GM21529 (cell line): ENCODE measurements around the gene ZNF346.
"Not testable (repeated sequence)": the region's sequence is repeated elsewhere in the genome, so short reads cannot be mapped to it uniquely, and the experiment has no call there.

ENCODE experiments used
- ATAC-seq: cut with Tn5 transposase; IDR thresholded peaks from one replicate; pipeline ENCODE4 v1.9.1; 2021; ENCODE audit not compliant: unreplicated experiment

ZNF346 gene

DNA sequence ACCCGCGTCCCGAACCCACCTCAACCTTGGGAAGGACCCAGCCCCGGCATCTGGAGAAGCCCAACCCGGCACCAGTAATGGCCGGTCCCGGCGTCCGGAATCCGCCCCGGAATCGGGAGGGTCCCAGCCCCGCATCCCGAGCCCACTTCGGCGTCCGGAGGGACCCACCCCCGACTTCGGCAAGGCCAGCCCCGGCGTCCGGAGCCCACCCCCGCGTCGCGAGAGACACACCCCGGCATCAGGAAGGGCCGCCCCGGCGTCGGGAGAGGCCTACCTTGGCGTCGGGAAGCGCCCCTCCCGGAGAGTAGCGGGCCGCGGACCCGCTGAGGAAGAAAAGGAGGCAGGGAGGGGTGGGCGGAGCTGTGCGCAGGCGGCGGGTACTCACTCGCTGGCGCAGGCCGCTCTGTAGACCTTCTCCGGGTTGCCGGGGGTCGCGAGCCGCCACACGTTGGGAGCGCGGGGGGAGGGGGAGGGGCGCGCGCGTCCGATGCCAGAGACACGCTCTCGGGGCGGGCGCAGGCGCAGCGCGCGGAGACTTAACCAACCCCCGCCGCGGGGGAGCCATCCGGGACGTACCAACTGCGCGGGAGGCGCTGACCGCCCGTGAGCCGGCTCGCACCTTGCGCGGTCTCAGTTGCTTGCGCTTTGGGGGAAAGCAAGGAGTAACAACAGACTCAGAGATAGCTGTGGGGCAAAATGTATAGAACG lies 16.1 kb upstream of the ZNF346 start, which contains the start of gene UIMC1:
TSS of gene UIMC1 (minus strand) at position 515 of the 708 bp plus-strand sequence. CDS start 24,164 bp downstream, outside the sequence.
- ATAC-seq: peak; percentile 78

GRCh38 chr5:177008716-177009115 lies 13.8 kb upstream of the ZNF346 start:
- ATAC-seq: no peak

- no peak for ATAC-seq
Observed at GRCh38 chr5:177010153-177010552, 12.3 kb upstream of the ZNF346 start.

- no peak for ATAC-seq
Observed at GRCh38 chr5:177015156-177015555, 7.3 kb upstream of the ZNF346 start.

- no peak for ATAC-seq
Observed at GRCh38 chr5:177018341-177018740, 4.2 kb upstream of the ZNF346 start.

- no peak for ATAC-seq
Observed at GRCh38 chr5:177020033-177020432, 2.5 kb upstream of the ZNF346 start.

DNA sequence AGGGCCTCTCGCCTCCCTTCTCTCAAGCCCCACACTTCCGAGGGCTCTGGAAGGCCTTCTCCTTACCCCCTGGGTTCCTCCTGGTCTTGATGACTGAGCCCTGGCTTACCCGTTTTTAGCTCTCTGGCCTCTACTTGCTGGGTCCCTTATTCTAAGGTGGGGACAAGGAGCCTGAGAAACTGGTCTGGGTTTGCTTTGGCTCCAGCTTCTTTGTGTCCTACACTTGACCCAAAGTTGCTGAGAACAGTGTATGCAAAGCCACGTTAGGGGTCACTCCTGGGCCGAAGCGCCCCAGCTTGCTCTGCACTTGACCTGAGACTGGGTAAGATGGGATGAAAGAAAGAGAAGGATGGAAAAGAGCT lies 788 bp downstream of the ZNF346 start:
- peak; percentile 6 for ATAC-seq

GRCh38 chr5:177024559-177024958 lies 2.1 kb downstream of the ZNF346 start:
- ATAC-seq: no peak

DNA sequence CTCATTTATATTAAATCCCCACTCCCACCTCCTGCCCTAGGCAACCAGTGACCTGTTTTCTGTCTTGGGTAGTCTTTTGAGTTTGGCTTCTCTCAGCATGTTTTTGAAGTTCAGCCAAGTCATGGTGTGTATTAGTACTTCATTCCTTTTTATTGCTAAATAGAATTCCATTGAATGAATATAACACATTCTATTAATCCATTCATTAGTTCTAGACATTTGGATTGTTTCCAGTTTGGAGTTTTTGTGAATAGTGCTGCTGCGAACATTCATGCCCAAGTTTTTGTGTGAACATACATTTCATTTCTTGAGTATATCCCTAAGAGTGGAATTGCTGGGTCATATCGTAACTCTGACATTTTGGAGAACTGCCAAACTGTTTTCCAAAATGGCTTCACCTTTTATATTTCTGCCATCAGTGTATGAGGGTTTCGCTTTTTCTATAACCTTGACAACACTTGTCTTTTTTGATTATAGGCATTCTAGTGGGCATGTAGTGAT lies 2.7 kb downstream of the ZNF346 start:
- no peak for ATAC-seq

GRCh38 chr5:177027665-177028064 lies 5.2 kb downstream of the ZNF346 start:
- ATAC-seq: no peak

GRCh38 chr5:177029498-177029897 lies 7.0 kb downstream of the ZNF346 start:
- no peak for ATAC-seq

GRCh38 chr5:177035976-177036375 lies 13.5 kb downstream of the ZNF346 start:
- no peak for ATAC-seq

DNA sequence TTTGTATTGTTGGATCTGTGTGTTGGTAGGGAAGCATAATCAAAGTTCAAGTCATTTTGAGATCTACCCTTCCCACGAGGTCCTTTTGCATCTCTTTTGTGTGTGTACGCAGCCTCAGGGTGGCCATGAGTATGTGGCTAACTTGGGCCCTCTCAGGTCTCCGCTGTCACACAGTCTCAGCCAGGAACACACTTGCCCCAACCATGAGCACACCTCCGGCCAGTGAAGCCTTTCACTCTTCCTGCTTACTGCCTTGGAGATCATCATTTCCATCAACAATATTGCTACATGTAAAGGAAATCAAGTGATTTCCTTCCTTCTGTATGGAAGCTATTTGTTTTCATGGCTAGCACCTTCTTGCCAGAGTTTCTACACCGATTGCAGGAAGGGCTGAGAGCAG lies 13.9 kb downstream of the ZNF346 start:
- no peak for ATAC-seq

GRCh38 chr5:177036921-177037320 lies 14.4 kb downstream of the ZNF346 start:
- ATAC-seq: no peak

DNA sequence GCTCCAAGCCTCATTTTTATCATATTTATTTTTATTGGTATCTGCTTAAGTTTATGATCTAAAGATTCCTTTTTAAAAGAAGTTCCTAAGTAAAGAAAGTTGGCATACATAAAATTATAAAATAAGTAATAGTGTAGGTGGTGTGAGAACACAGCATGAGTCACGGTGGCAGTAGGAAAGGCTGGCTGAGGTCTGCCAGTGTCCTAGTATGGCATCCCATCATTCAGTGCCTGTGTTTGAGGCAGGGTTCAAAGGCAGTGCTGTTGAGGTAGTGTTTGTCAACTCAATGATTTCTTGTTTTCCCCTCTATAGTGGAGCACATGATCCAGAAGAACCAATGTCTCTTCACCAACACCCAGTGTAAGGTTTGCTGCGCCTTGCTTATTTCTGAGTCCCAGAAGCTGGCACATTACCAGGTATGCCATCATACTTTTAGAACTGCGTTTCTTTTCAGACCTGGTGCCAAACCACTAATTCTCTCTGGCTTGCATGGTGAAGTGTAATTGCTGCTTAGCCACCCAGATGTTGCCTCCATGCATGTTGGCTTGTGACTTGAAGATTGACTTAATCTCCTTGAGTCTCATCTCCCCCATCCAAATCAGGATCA lies 18.4 kb downstream of the ZNF346 start:
- no peak for ATAC-seq

- ATAC-seq: no peak
Observed at GRCh38 chr5:177041936-177042335, 19.4 kb downstream of the ZNF346 start.

- no peak for ATAC-seq
Observed at GRCh38 chr5:177043114-177043513, 20.6 kb downstream of the ZNF346 start.

GRCh38 chr5:177043958-177044357 lies 21.5 kb downstream of the ZNF346 start:
- ATAC-seq: no peak

- ATAC-seq: no peak
Observed at GRCh38 chr5:177044641-177045040, 22.1 kb downstream of the ZNF346 start.

DNA sequence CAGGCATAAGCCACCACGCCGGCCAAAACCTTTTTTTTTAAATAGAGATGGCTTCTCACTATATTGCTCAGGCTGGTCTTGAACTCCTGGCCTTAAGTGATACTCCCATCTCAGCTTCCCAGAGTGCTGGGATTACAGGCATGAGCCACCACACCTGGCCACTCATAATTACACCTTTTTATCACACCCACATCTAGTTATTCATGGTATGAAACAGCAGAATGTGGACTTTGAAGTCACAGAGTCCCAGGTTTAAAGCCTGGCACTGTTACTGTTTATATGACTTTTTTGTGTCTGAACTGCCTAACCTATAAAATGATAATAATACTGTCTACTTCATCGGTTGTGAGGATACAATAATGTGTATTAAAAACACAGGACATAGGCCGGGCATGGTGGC lies 23.1 kb downstream of the ZNF346 start:
- no peak for ATAC-seq

DNA sequence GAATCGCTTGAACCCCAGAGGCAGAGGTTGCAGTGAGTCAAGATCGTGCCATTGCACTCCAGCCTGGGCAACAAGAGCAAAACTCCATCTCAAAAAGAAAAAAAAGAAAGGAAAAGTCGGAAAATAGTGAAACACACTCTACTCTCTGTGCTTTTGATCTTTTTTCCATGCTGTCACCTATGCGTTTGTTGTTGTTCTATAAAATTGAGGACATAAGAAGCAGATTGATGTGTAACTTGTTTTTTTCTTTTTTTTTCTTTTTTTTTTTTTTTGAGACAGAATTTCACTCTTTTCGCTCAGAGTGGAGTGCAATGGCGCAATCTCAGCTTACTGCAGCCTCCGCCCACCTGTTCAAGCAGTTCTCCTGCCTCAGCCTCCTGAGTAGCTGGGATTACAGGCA lies 26.0 kb downstream of the ZNF346 start:
- not testable (repeated sequence) for ATAC-seq

- no peak for ATAC-seq
Observed at GRCh38 chr5:177049285-177049684, 26.8 kb downstream of the ZNF346 start.
